IPS DF 6.9 (cell line): Measurements from ENCODE around the gene RAPGEF1.

ENCODE experiments used
- DNase-seq: peaks from one replicate; pipeline ENCODE4 v3.0.0-alpha.2; 2013; ENCODE audit warnings: low read depth, low spot score
- H3K27ac ChIP-seq: one replicate; pipeline ENCODE4 v1.5.1; 2013; ENCODE audit warnings: low read length, control low read depth
- H3K27me3 ChIP-seq: 2 replicates; pipeline ENCODE4 v1.6.1; 2013; ENCODE audit warnings: mild to moderate bottlenecking, low read length; ENCODE audit not compliant: control insufficient read depth, insufficient read depth
- H3K36me3 ChIP-seq: 2 replicates; pipeline ENCODE4 v1.6.1; 2013; ENCODE audit warnings: low read length; ENCODE audit not compliant: control insufficient read depth, insufficient read depth
- H3K4me1 ChIP-seq: 2 replicates; pipeline ENCODE4 v1.6.1; 2013; ENCODE audit warnings: low read length; ENCODE audit not compliant: control insufficient read depth, insufficient read depth
- H3K4me3 ChIP-seq: 2 replicates; pipeline ENCODE4 v1.5.1; 2013; ENCODE audit warnings: mild to moderate bottlenecking, low read length
- H3K9me3 ChIP-seq: 2 replicates; pipeline ENCODE4 v1.6.1; 2013; ENCODE audit warnings: low read length, inconsistent platforms; ENCODE audit not compliant: control insufficient read depth, insufficient read depth
- WGBS: extraction: QIAGEN DNeasy Blood & Tissue Kit; methylation state at CpG from one replicate; pipeline ENCODE4 v1.1.7; 2013; ENCODE audit warnings: mixed read lengths, missing lambda C conversion rate; ENCODE audit not compliant: insufficient read length, insufficient coverage; 5-methylcytosine and 5-hydroxymethylcytosine counted together

Gene RAPGEF1

GRCh38 chr9:131625790-131626670 is 113.8 kb downstream of the RAPGEF1 start:
- DNase-seq = no peak
- H3K9me3 ChIP-seq = no peaks in the 10 kb centered on the region
- no peak overlapping the region for H3K4me3 ChIP-seq
- H3K36me3 ChIP-seq = peaks cover 10% of the 10 kb centered on the region; the same call in 1 of the 2 replicates
- H3K4me1 ChIP-seq = 0 out of 2 replicates have a peak, but pooled peaks cover 3% of the 10 kb centered on the region
- no peaks in the 10 kb centered on the region for H3K27me3 ChIP-seq
- no CpG with 5 or more reads among the region's 28 CpGs for WGBS
- no peak overlapping the region for H3K27ac ChIP-seq

DNA sequence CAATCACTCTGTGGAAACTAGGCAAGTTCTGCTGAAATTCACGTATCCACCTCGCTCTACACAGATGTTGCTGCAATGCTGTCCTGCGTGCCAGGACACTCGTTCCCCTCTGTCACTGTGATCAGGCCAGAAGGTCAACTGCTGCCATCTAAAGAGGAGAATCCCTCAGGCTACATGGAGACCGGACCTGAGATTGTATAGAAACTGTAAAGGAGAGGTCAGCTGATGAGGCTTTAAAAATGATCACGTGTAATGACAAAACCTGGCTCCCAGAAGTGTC is 114.4 kb downstream of the RAPGEF1 start:
- Histone ChIP-seq H3K9me3 (no peaks in the 10 kb centered on the region), H3K4me1 (0 out of 2 replicates have a peak, but pooled peaks cover 2% of the 10 kb centered on the region), H3K4me3 (no peak overlapping the region), H3K36me3 (peaks cover 10% of the 10 kb centered on the region; the same call in 1 of the 2 replicates), H3K27me3 (no peaks in the 10 kb centered on the region), H3K27ac (no peak overlapping the region)
- no peak for DNase-seq
- no CpG with 5 or more reads among the region's 6 CpGs for whole genome bisulfite sequencing

GRCh38 chr9:131624636-131625507 is 115.0 kb downstream of the RAPGEF1 start:
- H3K36me3 ChIP-seq = peaks cover 10% of the 10 kb centered on the region; the same call in 1 of the 2 replicates
- no peak overlapping the region for H3K4me3 ChIP-seq
- no peaks in the 10 kb centered on the region for H3K4me1 ChIP-seq
- WGBS = no CpG with 5 or more reads among the region's 13 CpGs
- DNase-seq = no peak
- H3K27ac ChIP-seq = no peak overlapping the region
- H3K27me3 ChIP-seq = no peaks in the 10 kb centered on the region
- H3K9me3 ChIP-seq = no peaks in the 10 kb centered on the region

DNA sequence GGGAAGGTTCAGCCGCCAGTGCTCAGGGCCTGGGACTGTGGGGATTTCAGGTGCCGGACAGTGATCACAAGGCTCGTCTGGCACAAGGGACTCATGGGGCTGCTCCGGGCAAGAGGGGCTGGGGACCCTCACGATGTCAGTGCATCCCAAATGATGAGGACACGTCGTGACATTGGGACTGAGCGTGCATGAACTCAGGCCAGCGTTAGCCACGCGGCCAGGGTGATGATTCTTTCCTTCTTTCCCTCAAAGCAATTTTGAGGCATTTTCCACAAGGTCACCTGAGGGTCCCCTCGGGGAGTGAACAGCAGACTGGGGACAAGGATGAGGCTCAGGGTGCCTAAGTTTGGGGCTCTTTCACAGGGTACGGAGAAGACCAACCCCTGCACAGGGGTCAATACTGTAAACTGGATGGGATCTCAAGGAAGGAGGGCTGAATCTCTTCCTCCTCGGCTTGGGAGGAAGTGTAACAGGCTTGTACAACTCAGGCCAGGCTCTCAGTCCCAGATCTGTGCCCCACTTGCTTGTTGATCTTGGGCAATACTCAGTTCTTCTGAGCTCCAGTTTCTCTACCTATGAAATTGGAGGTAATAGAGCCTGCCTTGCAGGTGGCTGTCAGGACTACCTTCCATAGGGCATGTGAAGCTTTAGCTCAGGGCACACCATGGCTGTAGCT is 116.1 kb downstream of the RAPGEF1 start:
- DNase-seq = no peak
- H3K36me3 ChIP-seq = peaks cover 10% of the 10 kb centered on the region; the same call in 1 of the 2 replicates
- H3K27me3 ChIP-seq = no peaks in the 10 kb centered on the region
- no peak overlapping the region for H3K4me3 ChIP-seq
- H3K27ac ChIP-seq = no peak overlapping the region
- WGBS = no CpG with 5 or more reads among the region's 14 CpGs
- H3K9me3 ChIP-seq = no peaks in the 10 kb centered on the region
- no peaks in the 10 kb centered on the region for H3K4me1 ChIP-seq

DNA sequence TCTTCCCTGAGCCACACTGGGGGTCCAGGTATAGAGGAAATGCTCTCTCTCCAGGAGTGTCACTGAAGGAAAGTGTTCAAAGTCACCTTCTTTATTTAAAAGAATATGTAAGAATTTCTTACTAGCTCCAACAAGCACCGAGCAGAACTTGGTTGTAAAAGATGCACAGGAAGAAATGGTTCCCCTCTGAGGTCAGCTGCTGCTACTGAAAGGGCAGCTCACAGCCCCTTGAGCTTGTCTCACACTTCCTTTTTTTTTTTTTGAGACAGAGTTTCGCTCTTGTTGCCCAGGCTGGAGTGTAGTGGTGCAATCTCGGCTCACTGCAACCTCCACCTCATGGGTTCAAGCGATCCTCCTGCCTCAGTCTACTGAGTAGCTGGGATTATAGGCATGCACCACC is 117.4 kb downstream of the RAPGEF1 start:
- DNase-seq = no peak
- no peaks in the 10 kb centered on the region for H3K27me3 ChIP-seq
- peaks cover 10% of the 10 kb centered on the region; the same call in 1 of the 2 replicates for H3K36me3 ChIP-seq
- no peak overlapping the region for H3K27ac ChIP-seq
- H3K4me3 ChIP-seq = no peak overlapping the region
- no CpG with 5 or more reads among the region's 4 CpGs for WGBS
- no peaks in the 10 kb centered on the region for H3K9me3 ChIP-seq
- no peaks in the 10 kb centered on the region for H3K4me1 ChIP-seq

DNA sequence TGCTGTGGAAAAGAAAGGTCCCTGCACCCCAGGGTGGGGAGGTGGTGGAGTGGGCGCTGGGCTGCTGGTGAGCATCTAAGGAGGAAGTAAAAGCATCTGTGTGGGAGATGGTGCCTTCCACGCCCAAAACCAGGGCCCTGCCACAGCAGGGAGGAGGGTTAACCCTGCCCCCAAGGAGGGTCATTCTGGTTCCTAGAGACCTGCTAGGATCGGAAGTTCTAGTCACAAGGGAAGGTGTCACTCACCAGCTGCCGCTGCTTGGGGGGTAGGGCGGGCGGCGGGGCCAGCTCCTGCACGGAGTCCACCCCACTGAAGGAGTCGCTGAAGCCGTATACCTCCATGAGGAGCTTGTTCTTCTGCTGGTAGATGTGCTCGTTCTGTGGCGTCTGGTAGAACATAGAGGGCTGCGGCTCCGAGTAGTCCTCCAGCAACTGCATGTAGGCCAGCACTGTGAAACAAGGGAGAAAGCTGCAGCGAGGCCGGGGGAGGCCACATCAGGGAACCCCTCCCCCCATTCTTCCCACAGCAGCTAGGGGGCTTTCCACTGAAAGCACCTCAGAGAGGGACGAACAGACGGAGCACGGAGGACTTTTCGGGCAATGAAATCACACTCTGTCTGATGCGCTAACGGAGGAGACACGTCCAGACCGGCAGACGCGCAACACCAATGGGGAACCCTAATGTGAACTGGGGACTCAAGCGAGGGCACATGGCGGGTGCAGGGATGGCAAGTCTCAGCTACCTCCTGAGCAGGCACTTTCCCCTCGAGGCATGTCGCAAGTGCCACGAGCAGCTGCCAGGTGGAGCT is 118.1 kb downstream of the RAPGEF1 start:
- Histone ChIP-seq H3K27me3 (no peaks in the 10 kb centered on the region), H3K4me1 (no peaks in the 10 kb centered on the region), H3K4me3 (no peak overlapping the region), H3K9me3 (no peaks in the 10 kb centered on the region), H3K36me3 (peaks cover 10% of the 10 kb centered on the region; the same call in 1 of the 2 replicates), H3K27ac (no peak overlapping the region)
- no CpG with 5 or more reads among the region's 31 CpGs for WGBS
- DNase-seq = no peak

DNA sequence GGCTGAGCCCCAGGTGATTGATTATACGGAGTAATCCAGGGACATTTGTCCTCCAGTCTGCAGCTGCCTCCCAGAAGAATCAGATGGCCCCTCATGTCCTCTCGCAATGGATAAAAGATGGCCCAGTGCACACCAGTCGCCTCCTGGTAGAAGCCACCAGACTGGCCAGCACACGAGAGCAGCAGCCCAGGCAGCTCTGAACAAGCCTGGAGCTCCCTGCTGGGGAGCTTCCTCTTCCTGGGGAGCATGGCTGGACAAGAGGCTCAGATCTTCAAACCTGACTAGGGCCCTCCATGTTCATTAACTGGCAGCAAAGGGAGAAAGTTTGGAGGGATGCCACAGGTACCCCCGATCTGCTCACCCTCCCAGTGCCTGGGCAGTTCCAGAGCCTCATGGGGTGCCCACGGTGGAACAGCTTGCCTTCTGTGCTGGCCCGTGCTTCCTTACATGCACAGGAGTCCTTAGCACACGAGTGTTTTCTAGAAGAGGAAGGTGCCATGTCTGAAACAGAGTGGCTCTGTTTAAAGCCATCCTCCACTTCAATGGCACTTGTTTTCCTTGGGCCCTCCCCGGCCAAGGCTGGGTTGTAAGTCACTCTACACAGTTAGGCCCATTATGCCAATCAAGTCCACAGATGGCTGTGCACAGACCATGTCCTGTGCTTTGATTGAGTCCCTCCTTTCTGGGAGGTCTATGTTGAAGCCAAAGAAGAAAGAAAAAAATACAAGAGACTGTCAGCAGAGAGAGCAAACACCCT is 118.9 kb downstream of the RAPGEF1 start:
- no peak overlapping the region for H3K27ac ChIP-seq
- no peak overlapping the region for H3K4me3 ChIP-seq
- H3K27me3 ChIP-seq = no peaks in the 10 kb centered on the region
- H3K36me3 ChIP-seq = peaks cover 10% of the 10 kb centered on the region; the same call in 1 of the 2 replicates
- WGBS = no CpG with 5 or more reads among the region's 9 CpGs
- no peaks in the 10 kb centered on the region for H3K9me3 ChIP-seq
- no peak for DNase-seq
- H3K4me1 ChIP-seq = no peaks in the 10 kb centered on the region

- no peak for DNase-seq
- Histone ChIP-seq H3K36me3 (0 out of 2 replicates have a peak, but pooled peaks cover 10% of the 10 kb centered on the region), H3K27me3 (no peaks in the 10 kb centered on the region), H3K4me3 (no peak overlapping the region), H3K27ac (no peak overlapping the region), H3K9me3 (no peaks in the 10 kb centered on the region), H3K4me1 (no peaks in the 10 kb centered on the region)
- WGBS = no CpG with 5 or more reads among the region's 3 CpGs
Measured at GRCh38 chr9:131619680-131620079, 120.2 kb downstream of the RAPGEF1 start.

DNA sequence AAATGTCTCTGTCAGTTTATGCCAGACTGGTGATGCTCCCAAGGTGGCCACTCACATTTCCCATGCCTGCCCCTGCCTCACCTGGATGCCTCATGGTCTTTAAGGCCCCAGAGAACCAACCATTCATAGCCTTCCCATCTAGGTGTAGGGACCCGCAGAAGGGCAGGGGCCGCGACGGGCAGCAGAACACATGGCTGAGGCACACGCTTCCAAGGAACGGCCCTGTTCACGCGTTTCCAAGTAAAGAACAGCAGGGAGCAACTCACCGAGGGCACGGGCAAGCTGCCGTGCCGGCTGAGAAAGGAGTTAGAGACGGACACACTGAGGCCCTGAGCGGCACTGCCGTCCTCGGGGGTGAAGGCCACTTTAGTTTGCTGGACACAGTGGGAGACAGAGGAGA is 121.1 kb downstream of the RAPGEF1 start:
- Histone ChIP-seq H3K4me1 (no peaks in the 10 kb centered on the region), H3K36me3 (0 out of 2 replicates have a peak, but pooled peaks cover 6% of the 10 kb centered on the region), H3K4me3 (no peak overlapping the region), H3K27ac (no peak overlapping the region), H3K9me3 (no peaks in the 10 kb centered on the region), H3K27me3 (no peaks in the 10 kb centered on the region)
- no CpG with 5 or more reads among the region's 16 CpGs for WGBS
- no peak for DNase-seq
